CD14-positive monocyte (primary cell): ENCODE measurements around the gene IFNG-AS1. TPM values are rescaled to one million over a fixed set of nuclear protein-coding genes. Genes with fewer than 3 reads are reported as not detected.

Source experiments
- DNase-seq, 3 donors: peaks; one replicate each; pipeline ENCODE4 v3.0.0-alpha.2; 2011 to 2022
- H2AFZ ChIP-seq: 2 replicates; pipeline ENCODE4 v1.6.0; 2012; ENCODE audit warnings: mild to moderate bottlenecking, low read depth, low read length, inconsistent platforms; ENCODE audit not compliant: insufficient read depth, poor library complexity, severe bottlenecking
- H3K27ac ChIP-seq, 2 donors: 1 replicate in 1 of 2; 2 replicates in 1 of 2; pipeline ENCODE4 v1.5.1; 2012 to 2013; ENCODE audit warnings: low read length in 2 of 2, control low read depth in 1 of 2, inconsistent platforms in 1 of 2, low read depth in 1 of 2, mild to moderate bottlenecking in 1 of 2
- H3K27me3 ChIP-seq, 2 donors: one replicate each; pipeline versions ENCODE4 v1.6.0 to v1.6.1; 2011 to 2013; ENCODE audit warnings: low read length in 2 of 2; ENCODE audit not compliant: control insufficient read depth in 2 of 2, insufficient read depth in 2 of 2
- H3K36me3 ChIP-seq, 2 donors: replicated peaks in 1 of 2; 1 replicate in 1 of 2; 2 replicates in 1 of 2; pipeline versions ENCODE4 v1.5.1 to v1.6.1; 2012 to 2013; ENCODE audit warnings: low read length in 2 of 2, control low read depth in 1 of 2, inconsistent platforms in 1 of 2, mild to moderate bottlenecking in 1 of 2; ENCODE audit not compliant: insufficient read depth in 2 of 2, control insufficient read depth in 1 of 2
- H3K4me1 ChIP-seq, 2 donors: 1 replicate in 1 of 2; 2 replicates in 1 of 2; pipeline versions ENCODE4 v1.5.1 to v1.6.1; 2012 to 2013; ENCODE audit warnings: low read length in 2 of 2, control low read depth in 1 of 2, inconsistent platforms in 1 of 2, mild to moderate bottlenecking in 1 of 2, moderate library complexity in 1 of 2; ENCODE audit not compliant: insufficient read depth in 2 of 2, control insufficient read depth in 1 of 2
- H3K4me2 ChIP-seq: replicated peaks from 2 replicates; pipeline ENCODE3; 2012; ENCODE audit warnings: low read length, moderate library complexity, mild to moderate bottlenecking; ENCODE audit not compliant: poor library complexity, severe bottlenecking; ENCODE audit errors: extremely low read depth
- H3K4me3 ChIP-seq, 3 experiments: fragments of 200-600 bp in 1 of 3; sonication (generic) in 1 of 3; replicated peaks in 1 of 3; 1 replicate in 2 of 3; 2 replicates in 1 of 3; pipeline ENCODE4 v1.5.1; 2011 to 2013; ENCODE audit warnings: low read length in 3 of 3, mild to moderate bottlenecking in 3 of 3, control low read depth in 2 of 3, low read depth in 2 of 3, inconsistent platforms in 1 of 3, moderate library complexity in 1 of 3
- H3K79me2 ChIP-seq: 2 replicates; pipeline ENCODE4 v1.6.0; 2012; ENCODE audit warnings: mild to moderate bottlenecking, control low read depth, inconsistent platforms, low read length, moderate library complexity; ENCODE audit not compliant: insufficient read depth
- H3K9ac ChIP-seq: 2 replicates; pipeline ENCODE4 v1.6.0; 2017; ENCODE audit warnings: low read length, mild to moderate bottlenecking; ENCODE audit not compliant: insufficient read depth, poor library complexity, severe bottlenecking
- H3K9me3 ChIP-seq, 2 donors: replicated peaks in 1 of 2; 1 replicate in 1 of 2; 2 replicates in 1 of 2; pipeline versions ENCODE4 v1.5.1 to v1.6.1; 2012 to 2013; ENCODE audit warnings: low read length in 2 of 2, control low read depth in 1 of 2; ENCODE audit not compliant: control insufficient read depth in 1 of 2, insufficient read depth in 1 of 2
- H4K20me1 ChIP-seq: 2 replicates; pipeline ENCODE4 v1.6.0; 2012; ENCODE audit warnings: mild to moderate bottlenecking, low read length, control low read depth, moderate library complexity; ENCODE audit not compliant: insufficient read depth
- H3K27ac Mint-ChIP-seq, 7 donors: one replicate each; pipeline ENCODE4 v1.8.0; 2020; ENCODE audit warnings: mild to moderate bottlenecking in 7 of 7, mixed read lengths in 7 of 7, moderate library complexity in 6 of 7, inconsistent platforms in 2 of 7
- H3K27me3 Mint-ChIP-seq, 3 donors: one replicate each; pipeline ENCODE4 v1.8.0; 2021 to 2022; ENCODE audit warnings: low read depth in 3 of 3, mild to moderate bottlenecking in 3 of 3, mixed read lengths in 3 of 3, moderate library complexity in 3 of 3, inconsistent platforms in 1 of 3
- H3K36me3 Mint-ChIP-seq, 2 donors: one replicate each; pipeline ENCODE4 v1.8.0; 2020; ENCODE audit warnings: mixed read lengths in 2 of 2, inconsistent platforms in 1 of 2, mild to moderate bottlenecking in 1 of 2
- H3K4me1 Mint-ChIP-seq: one replicate; pipeline ENCODE4 v1.8.0; 2020; ENCODE audit warnings: mild to moderate bottlenecking, mixed read lengths
- H3K4me3 Mint-ChIP-seq, 2 donors: one replicate each; pipeline ENCODE4 v1.8.0; 2020; ENCODE audit warnings: mild to moderate bottlenecking in 2 of 2, mixed read lengths in 2 of 2, moderate library complexity in 1 of 2
- H3K9me3 Mint-ChIP-seq, 7 donors: one replicate each; pipeline ENCODE4 v1.8.0; 2020 to 2022; ENCODE audit warnings: mixed read lengths in 7 of 7, mild to moderate bottlenecking in 6 of 7, moderate library complexity in 6 of 7, inconsistent platforms in 2 of 7
- WGBS: methylation state at CpG from one replicate; pipeline ENCODE4 v1.1.5; 2013; ENCODE audit warnings: missing lambda C conversion rate; ENCODE audit not compliant: insufficient coverage; 5-methylcytosine and 5-hydroxymethylcytosine counted together
- intact Hi-C, 2 donors: fragments of 100-400 bp; cut with micrococcal nuclease; formaldehyde crosslinking; loops; one replicate each; pipeline versions ENCODE4 v1.15.0 to v1.15.1; 2023
- polyA plus RNA-seq, 3 donors: library from polyadenylated mRNA; depleted of rRNA in 1 of 3; unstranded in 2 of 3; stranded (reverse) in 1 of 3; fragments of 300-500 nt in 2 of 3; fragments of >200 nt in 1 of 3; fragmentation: Illumina TruSeq in 2 of 3; gene quantifications; 1 replicate in 2 of 3; 2 replicates in 1 of 3; pipeline ENCODE4 v1.2.3, GENCODE V29; 2012 to 2021
- TF ChIP-seq, protein P1 (sequence below): fragments of 200-600 bp; IDR thresholded peaks from one replicate; pipeline ENCODE4 v1.8.0; 2022; ENCODE audit warnings: antibody characterized with exemption, mild to moderate bottlenecking

The IFNG-AS1 gene
- polyA plus RNA-seq, 3 donors, result not detected

DNA sequence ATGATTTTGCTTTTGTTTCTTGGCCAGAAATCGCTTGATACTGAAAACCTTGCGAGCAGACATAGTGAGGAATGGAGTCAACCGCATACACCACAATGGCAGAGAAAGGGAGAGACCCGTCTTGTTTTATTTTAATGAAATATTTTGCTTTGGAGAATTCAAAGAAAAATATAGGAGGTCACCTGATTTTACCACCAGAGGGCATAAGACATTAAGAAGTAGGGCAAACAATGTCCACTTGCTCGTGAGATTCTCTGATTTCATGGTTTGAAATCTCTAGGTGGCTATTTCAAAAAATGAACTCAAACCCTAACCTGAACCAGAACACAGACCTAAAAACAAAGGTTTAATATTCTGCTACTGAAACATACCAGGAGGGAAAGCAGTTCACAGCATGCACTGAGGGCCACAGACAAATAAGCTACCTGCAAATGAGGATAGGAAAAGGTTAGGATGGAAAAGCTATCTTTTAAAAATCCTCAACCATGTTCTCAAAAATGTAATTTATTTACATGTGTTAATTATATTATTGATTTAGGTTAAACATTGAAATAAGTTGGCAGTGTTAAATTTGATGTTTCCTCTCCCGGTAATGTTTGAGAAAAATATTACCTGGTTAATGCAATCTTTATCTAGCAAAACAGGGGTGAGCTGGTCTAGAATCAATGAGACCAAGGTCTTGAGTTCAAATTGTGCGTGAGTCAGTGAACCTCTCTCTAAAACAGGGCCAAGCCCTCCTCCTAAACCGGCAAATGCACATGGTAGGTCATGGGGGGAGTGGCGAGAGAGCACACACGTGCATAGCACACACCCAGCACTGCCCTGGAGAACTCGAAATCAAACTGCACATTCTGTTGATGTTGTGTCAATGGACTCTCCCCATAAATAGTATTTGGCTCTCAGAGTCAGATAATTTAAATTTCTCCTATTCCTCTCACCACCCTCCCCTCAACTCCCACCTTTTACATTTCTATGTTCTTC, 12.5 kb downstream of the IFNG-AS1 start:
- no peak overlapping the region for H3K27ac Mint-ChIP-seq
- no peaks in the 10 kb centered on the region for H3K36me3 Mint-ChIP-seq
- no peaks in the 10 kb centered on the region for H3K27me3 ChIP-seq
- no peaks in the 10 kb centered on the region for H3K79me2 ChIP-seq
- H2AFZ ChIP-seq, result no peak overlapping the region
- DNase-seq, result no peak
- TF ChIP-seq, protein P1, sequence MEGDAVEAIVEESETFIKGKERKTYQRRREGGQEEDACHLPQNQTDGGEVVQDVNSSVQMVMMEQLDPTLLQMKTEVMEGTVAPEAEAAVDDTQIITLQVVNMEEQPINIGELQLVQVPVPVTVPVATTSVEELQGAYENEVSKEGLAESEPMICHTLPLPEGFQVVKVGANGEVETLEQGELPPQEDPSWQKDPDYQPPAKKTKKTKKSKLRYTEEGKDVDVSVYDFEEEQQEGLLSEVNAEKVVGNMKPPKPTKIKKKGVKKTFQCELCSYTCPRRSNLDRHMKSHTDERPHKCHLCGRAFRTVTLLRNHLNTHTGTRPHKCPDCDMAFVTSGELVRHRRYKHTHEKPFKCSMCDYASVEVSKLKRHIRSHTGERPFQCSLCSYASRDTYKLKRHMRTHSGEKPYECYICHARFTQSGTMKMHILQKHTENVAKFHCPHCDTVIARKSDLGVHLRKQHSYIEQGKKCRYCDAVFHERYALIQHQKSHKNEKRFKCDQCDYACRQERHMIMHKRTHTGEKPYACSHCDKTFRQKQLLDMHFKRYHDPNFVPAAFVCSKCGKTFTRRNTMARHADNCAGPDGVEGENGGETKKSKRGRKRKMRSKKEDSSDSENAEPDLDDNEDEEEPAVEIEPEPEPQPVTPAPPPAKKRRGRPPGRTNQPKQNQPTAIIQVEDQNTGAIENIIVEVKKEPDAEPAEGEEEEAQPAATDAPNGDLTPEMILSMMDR, result no peak
- H3K4me2 ChIP-seq, result no peak overlapping the region
- no peak overlapping the region for H3K9ac ChIP-seq
- peaks cover 0 to 3% (median 0%) of the 10 kb centered on the region in 7 donors for H3K9me3 Mint-ChIP-seq
- no peaks in the 10 kb centered on the region for H3K4me1 Mint-ChIP-seq
- H3K27me3 Mint-ChIP-seq, result peaks cover 0 to 4% (median 1%) of the 10 kb centered on the region in 3 donors
- no peaks in the 10 kb centered on the region for H4K20me1 ChIP-seq
- H3K27ac ChIP-seq, result no peak overlapping the region
- H3K4me1 ChIP-seq, result no peaks in the 10 kb centered on the region
- no peak overlapping the region for H3K4me3 ChIP-seq
- H3K4me3 Mint-ChIP-seq, result no peak overlapping the region
- intact Hi-C loops, result no loop called here
- 93% methylated on average over 5 of the region's 11 CpGs for WGBS
- H3K36me3 ChIP-seq, result no peaks in the 10 kb centered on the region
- H3K9me3 ChIP-seq, result no peaks in the 10 kb centered on the region

DNA sequence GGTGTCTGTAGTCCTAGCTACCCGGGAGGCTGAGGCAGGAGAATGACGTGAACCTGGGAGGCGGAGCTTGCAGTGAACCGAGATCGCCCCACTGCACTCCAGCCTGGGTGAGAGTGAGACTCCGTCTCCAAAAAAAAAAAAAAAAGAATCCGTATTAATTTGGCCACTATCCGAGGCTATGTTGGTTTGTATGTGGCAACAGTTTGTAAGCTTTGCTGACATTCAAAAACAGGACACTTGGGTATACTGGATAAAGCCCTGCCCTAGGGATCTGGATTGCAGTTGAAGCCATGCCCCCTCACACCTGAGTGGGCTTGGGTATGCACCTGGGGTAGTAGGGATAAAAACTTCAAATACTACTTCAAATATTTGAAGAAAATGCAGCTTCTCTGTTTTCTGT, 14.5 kb downstream of the IFNG-AS1 start:
- no peak overlapping the region for H3K9ac ChIP-seq
- no peak overlapping the region for H3K4me3 Mint-ChIP-seq
- no peaks in the 10 kb centered on the region for H4K20me1 ChIP-seq
- no peak overlapping the region for H3K27ac ChIP-seq
- H3K27me3 Mint-ChIP-seq, result peaks cover 0 to 3% (median 1%) of the 10 kb centered on the region in 3 donors
- DNase-seq, result no peak
- TF ChIP-seq, protein P1, result no peak
- no peaks in the 10 kb centered on the region for H3K4me1 ChIP-seq
- no peak overlapping the region for H3K4me3 ChIP-seq
- no peak overlapping the region for H3K4me2 ChIP-seq
- intact Hi-C loops, result no loop called here
- H2AFZ ChIP-seq, result no peak overlapping the region
- no peaks in the 10 kb centered on the region for H3K9me3 ChIP-seq
- no peaks in the 10 kb centered on the region for H3K36me3 ChIP-seq
- no peak overlapping the region for H3K27ac Mint-ChIP-seq
- no peaks in the 10 kb centered on the region for H3K4me1 Mint-ChIP-seq
- H3K79me2 ChIP-seq, result no peaks in the 10 kb centered on the region
- H3K9me3 Mint-ChIP-seq, result peaks cover 0 to 3% (median 0%) of the 10 kb centered on the region in 7 donors
- no peaks in the 10 kb centered on the region for H3K27me3 ChIP-seq
- no peaks in the 10 kb centered on the region for H3K36me3 Mint-ChIP-seq
- WGBS, result 91% methylated on average over 4 of the region's 8 CpGs
